ENCODE measurements around the gene FANCE.
"Not testable (repeated sequence)": the region's sequence is repeated elsewhere in the genome, so short reads cannot be mapped to it uniquely, and the experiment has no call there.

Gene FANCE

GRCh38 chr6:35500782-35501181, 48.6 kb downstream of the FANCE start:
- no peak for DNase-seq

GRCh38 chr6:35501784-35502183, 49.6 kb downstream of the FANCE start:
- no peak for DNase-seq

- DNase-seq: no peak
Observed at GRCh38 chr6:35503534-35503933, 51.4 kb downstream of the FANCE start.

GRCh38 chr6:35505999-35506412, 53.9 kb downstream of the FANCE start:
- DNase-seq: no peak

GRCh38 chr6:35506536-35506935, 54.4 kb downstream of the FANCE start:
- DNase-seq: no peak

- DNase-seq: peak; percentile 51
Observed at GRCh38 chr6:35507221-35507620, 55.1 kb downstream of the FANCE start.

GRCh38 chr6:35508027-35508426, 55.9 kb downstream of the FANCE start:
- DNase-seq: no peak

GRCh38 chr6:35508542-35508941, 56.4 kb downstream of the FANCE start:
- no peak for DNase-seq

GRCh38 chr6:35510916-35511561, 58.9 kb downstream of the FANCE start:
- no peak for DNase-seq

- no peak for DNase-seq
Observed at GRCh38 chr6:35511562-35511941, 59.4 kb downstream of the FANCE start.

- DNase-seq: no peak
Observed at GRCh38 chr6:35512006-35512405, 59.9 kb downstream of the FANCE start.

- DNase-seq: no peak
Observed at GRCh38 chr6:35512740-35513139, 60.6 kb downstream of the FANCE start, which contains the start of gene TULP1. Gene TULP1 (minus strand): TSS chr6:35512896. CDS start chr6:35512858, 38 bp downstream.

- DNase-seq: no peak
Observed at GRCh38 chr6:35514587-35514986, 62.4 kb downstream of the FANCE start.

GRCh38 chr6:35515939-35516338, 63.8 kb downstream of the FANCE start:
- DNase-seq: not testable (repeated sequence)
